Measurements from ENCODE around the gene ALOX12B.
"Not testable (repeated sequence)": the region's sequence is repeated elsewhere in the genome, so short reads cannot be mapped to it uniquely, and the experiment has no call there.

ALOX12B gene

GRCh38 chr17:8046929-8047768 lies 40.4 kb downstream of the ALOX12B start:
- DNase-seq (ENCODE audit: low read depth in 4 of 4, low spot score in 1 of 4): no peak

GRCh38 chr17:8046306-8046928 lies 41.1 kb downstream of the ALOX12B start:
- no peak for DNase-seq (ENCODE audit: low read depth in 4 of 4, low spot score in 1 of 4)

- no peak for DNase-seq (ENCODE audit: low read depth in 4 of 4, low spot score in 1 of 4)
Measured at GRCh38 chr17:8044819-8045810, 42.4 kb downstream of the ALOX12B start.

GRCh38 chr17:8041979-8042378 lies 45.5 kb downstream of the ALOX12B start:
- no peak for DNase-seq (ENCODE audit: low read depth in 4 of 4, low spot score in 1 of 4)

DNA sequence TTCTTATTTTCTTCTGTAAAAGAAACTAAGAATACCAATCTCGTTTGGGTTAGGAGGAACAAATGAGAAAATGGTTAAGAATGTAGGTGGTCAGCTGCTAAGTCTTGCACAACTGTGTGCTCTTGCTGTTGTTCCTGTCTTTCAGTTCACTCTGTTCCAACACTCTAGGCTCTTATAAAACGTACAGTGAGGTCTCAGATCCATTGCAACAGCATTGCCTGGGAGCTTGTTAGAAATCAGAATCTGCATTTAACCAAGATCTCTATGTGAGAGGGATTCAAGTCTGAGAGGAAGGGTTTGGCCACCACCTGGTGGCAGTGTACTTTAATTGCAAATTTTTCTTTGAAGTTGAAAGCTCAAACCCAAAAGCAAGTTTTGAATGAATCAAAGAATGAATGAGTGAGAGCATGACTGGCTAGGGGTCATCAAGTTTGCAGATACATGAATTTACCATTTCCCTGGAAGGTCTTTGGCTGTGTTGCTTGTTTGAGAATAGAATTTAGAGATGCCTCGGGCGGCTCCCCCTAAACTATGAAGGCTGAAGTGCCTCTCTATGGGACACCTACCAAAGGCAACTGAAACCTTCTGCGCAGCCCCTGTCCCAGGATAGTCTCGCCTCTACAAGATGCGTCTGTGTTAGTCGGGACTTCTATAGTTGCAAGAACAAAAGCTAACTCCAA lies 46.1 kb downstream of the ALOX12B start:
- no peak for DNase-seq (ENCODE audit: low read depth in 4 of 4, low spot score in 1 of 4)

- DNase-seq (ENCODE audit: low read depth in 4 of 4, low spot score in 1 of 4): no peak
Measured at GRCh38 chr17:8039611-8040168, 47.8 kb downstream of the ALOX12B start.

DNA sequence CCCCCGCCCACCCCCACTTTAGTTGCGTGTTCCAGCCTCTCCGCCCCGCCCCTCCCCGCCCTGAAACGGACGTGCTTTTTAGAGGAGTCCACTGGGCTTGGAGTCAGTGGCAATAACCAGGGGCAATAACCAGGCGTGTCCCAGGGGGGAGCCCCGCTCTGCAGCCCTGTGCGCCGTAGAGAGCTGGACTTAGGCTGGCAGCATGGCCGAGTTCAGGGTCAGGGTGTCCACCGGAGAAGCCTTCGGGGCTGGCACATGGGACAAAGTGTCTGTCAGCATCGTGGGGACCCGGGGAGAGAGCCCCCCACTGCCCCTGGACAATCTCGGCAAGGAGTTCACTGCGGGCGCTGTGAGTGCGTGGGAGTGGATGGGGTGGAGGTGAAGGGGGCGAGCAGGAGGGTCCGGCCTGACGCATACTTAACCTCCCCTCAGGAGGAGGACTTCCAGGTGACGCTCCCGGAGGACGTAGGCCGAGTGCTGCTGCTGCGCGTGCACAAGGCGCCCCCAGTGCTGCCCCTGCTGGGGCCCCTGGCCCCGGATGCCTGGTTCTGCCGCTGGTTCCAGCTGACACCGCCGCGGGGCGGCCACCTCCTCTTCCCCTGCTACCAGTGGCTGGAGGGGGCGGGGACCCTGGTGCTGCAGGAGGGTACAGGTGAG lies 48.4 kb downstream of the ALOX12B start, which contains the start of gene ALOX15B:
Gene ALOX15B (plus strand): TSS at position 106 of the 657 bp plus-strand sequence. CDS start 97 bp downstream, at position 203.
- no peak for DNase-seq (ENCODE audit: low read depth in 4 of 4, low spot score in 1 of 4)

DNA sequence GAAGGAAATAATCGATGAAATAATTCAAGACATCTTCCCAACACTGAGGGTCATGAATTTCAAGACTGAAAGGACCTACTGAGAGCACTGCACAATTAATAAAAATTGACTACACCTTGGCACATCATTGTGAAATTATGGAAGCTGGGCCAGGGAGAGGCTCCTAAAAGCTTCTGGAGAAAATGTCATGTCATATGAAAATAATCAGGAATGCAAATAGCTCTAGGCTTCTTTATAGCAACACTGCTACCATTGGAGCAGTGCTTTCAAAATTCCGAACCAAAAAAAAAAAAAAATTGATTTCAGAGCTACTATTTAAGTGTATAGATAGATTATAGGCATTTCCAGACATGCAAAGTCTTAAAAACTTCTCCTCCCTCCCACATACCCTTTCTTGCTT lies 55.1 kb downstream of the ALOX12B start:
- DNase-seq (ENCODE audit: low read depth in 4 of 4, low spot score in 1 of 4): no peak

DNA sequence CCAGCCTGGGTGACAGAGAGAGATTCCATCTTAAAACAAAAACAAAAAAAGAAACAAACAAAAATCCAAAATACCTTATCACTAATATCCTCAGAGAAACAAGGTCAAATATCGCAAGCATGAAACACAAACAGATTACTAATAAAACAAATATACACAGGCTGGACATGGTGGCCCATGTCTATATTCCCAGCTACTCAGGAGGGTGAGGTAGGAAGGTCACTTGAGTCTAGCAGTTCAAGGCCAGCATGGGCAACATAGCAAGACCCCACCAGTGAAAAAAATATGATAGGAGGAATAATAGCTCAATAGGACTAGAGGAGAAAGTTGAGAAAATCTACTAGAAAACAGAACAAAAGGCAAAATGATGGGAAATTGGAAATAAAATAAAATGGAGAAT lies 55.6 kb downstream of the ALOX12B start:
- DNase-seq (ENCODE audit: low read depth in 4 of 4, low spot score in 1 of 4): no peak

DNA sequence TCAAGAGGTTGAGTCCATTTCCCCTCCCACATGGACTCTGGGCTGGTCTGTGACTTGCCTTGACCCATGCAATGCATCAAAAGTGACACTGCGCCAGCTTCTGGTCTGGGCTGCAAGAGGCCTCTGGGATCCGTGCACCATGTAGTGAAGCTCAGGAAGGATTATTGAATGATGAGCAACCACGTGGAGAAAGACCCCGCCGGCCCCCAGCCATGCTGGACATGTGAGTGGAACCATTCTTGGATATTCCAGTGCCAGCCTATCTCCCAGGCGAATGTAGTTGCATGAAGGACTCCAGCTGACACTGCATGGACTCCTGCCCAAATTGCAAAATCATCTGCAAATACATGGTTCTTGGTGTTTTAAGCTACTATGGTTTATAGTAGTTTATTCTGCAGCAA lies 56.3 kb downstream of the ALOX12B start:
- no peak for DNase-seq (ENCODE audit: low read depth in 4 of 4, low spot score in 1 of 4)

GRCh38 chr17:8029121-8029520 lies 58.4 kb downstream of the ALOX12B start:
- no peak for DNase-seq (ENCODE audit: low read depth in 4 of 4, low spot score in 1 of 4)

- DNase-seq (ENCODE audit: low read depth in 4 of 4, low spot score in 1 of 4): no peak
Measured at GRCh38 chr17:8025176-8025911, 62.2 kb downstream of the ALOX12B start.

DNA sequence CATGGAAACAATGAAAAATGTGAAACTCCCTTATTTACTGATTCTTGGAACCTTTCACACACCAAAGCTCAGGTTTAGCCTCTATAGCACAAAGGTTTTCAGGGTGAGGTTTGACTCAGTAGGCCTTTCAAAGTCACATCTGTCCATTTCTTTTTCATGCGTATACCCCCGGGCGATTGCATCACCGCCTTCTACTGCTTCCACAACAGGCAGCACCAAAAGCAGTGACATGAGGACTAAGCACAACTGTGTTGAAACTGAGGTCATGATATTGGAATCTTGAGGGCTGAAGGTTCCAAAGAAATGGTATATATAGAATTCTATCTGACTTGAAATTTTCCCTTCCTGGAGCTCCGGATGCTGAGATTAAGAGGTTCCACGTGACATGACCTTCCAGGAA lies 63.4 kb downstream of the ALOX12B start:
- not testable (repeated sequence) for DNase-seq (ENCODE audit: low read depth in 4 of 4, low spot score in 1 of 4)

Measured in stimulated activated CD4-positive, alpha-beta T cell treated with anti-CD3 and anti-CD28 coated beads, Interleukin-1b, Interleukin-23, amount 100 ng/mL, for 24 hours (primary cell).